Measurements from ENCODE around the gene MTTP.

Gene MTTP

DNA sequence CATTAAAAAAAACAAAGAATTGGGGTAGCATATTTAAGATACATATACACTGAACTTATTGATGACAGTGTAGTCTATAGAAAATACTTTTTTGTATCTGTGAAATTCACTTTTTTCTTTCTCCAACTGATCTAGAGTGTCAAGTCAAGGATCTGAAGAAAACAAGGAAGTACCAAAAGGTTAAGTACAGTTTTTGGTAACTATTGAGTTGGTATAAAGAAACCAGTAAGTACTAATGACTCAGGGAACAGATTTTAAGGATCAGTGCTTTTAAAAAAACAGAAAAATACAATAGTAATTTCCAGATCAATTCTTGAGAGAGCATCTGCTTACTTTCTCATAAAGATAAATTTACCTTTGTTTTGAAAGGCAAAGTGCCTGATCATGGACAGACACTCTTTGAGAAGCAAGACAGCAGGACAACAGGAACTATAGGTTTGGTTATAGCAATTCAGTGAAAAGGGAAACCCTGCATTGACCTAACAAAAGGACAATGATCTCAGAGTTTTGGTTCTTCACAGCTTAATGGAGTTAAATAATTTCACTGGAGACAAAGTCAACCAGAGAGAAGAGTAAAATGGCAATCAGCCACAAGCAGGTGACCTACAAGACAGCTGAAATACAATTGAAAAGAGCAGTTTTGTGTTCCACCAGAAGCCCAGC, 34.2 kb upstream of the MTTP start:
- no peak for DNase-seq (ENCODE audit: extremely low read depth, low read depth)
- TF ChIP-seq, protein P1, sequence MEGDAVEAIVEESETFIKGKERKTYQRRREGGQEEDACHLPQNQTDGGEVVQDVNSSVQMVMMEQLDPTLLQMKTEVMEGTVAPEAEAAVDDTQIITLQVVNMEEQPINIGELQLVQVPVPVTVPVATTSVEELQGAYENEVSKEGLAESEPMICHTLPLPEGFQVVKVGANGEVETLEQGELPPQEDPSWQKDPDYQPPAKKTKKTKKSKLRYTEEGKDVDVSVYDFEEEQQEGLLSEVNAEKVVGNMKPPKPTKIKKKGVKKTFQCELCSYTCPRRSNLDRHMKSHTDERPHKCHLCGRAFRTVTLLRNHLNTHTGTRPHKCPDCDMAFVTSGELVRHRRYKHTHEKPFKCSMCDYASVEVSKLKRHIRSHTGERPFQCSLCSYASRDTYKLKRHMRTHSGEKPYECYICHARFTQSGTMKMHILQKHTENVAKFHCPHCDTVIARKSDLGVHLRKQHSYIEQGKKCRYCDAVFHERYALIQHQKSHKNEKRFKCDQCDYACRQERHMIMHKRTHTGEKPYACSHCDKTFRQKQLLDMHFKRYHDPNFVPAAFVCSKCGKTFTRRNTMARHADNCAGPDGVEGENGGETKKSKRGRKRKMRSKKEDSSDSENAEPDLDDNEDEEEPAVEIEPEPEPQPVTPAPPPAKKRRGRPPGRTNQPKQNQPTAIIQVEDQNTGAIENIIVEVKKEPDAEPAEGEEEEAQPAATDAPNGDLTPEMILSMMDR (IDR thresholded peaks at IDR 0.05; ENCODE audit: low read depth, low read length) = no peak

DNA sequence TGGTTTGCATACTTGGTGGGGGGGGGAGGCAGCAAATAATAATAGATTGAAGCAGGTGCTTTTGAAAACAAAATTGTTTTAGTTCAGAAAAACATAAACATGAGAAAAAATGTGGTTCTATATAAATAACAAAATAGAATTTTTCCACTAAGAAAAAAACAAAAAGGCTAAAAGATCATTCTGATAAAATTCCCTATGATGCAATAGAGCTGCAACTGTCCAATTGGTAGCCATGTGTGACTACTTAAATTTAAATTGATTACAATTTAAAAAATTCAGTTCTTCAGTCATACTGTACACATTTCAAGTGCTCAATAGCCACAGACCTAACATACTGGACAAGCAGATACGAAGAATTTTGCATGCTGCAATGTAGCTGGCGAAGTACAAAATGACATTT, 21.8 kb upstream of the MTTP start:
- DNase-seq (ENCODE audit: extremely low read depth, low read depth) = no peak

DNA sequence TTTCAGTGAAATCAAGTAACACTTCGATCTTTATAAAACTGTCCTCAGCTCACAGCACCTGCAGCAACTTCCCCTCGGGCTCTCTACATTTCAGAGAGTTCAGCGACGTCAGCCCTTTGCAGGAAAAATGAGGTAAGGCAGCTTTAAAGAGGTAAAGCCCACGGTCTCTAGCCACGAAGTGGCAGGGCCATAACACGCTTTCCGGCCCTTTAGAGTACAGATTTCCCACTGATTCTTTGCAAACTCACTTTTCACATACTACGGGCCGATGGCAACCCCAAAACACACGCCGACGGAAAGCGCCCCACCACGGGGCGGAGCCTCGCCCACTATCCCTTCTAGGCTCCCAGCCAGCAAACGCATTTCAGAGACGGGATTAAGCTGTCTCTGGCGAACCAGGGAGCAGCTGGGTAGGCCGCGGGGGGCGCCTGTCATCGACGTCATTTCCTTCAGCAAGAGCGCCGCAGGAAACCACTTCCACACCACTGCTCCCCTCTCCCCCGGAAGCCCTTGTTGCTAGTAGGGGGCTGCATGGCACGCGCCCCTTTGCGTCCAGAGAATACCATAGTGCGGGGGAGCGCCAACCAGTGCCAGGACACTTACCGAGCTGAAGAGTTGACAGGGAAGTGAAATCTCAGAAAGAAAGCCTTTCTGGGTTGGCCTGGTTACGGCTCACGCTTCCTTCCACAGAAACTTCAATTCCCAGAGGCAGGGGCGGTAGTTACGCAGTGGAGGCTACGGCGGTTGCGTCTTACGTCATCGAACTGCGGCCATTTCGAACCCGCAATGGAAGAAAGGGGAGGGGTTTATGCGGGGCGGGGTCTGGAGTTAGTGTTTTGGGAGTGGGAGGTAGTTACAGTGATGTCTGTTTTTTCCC, 11.1 kb upstream of the MTTP start, which contains the start of gene TRMT10A:
Gene TRMT10A, minus strand, starts transcription at position 730 of the 877 bp plus-strand sequence. CDS start 4,701 bp downstream, outside the sequence.
- peak; percentile 94 for DNase-seq (ENCODE audit: extremely low read depth, low read depth)
- TF ChIP-seq, protein P1 (IDR thresholded peaks at IDR 0.05; ENCODE audit: low read depth, low read length) = no peak; the same call in 1 of the 2 replicates

More for the DNA sequence above, 21.8 kb upstream of the MTTP start:
- TF ChIP-seq, protein P1 (IDR thresholded peaks at IDR 0.05; ENCODE audit: low read depth, low read length) = no peak

DNA sequence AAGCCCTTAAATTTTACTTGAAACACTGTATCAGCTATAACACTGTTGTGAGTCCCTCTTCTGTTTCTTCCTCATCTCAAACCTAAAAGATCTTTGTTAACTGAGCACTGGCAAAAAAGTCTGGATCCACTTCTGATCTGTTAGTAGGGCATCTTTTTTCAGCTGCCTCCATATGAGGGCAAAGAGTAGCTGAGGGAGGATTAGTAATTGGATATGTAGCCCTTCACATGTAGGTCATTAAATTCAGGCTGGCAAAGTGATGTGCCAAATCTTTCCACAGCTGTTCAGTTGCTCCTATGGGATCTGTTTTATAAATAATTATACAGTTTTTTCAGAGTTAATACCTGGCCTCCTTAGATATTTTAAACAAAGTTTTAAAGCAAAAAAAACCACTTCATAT, 9.7 kb upstream of the MTTP start:
- TF ChIP-seq, protein P1 (IDR thresholded peaks at IDR 0.05; ENCODE audit: low read depth, low read length) = no peak
- no peak for DNase-seq (ENCODE audit: extremely low read depth, low read depth)

DNA sequence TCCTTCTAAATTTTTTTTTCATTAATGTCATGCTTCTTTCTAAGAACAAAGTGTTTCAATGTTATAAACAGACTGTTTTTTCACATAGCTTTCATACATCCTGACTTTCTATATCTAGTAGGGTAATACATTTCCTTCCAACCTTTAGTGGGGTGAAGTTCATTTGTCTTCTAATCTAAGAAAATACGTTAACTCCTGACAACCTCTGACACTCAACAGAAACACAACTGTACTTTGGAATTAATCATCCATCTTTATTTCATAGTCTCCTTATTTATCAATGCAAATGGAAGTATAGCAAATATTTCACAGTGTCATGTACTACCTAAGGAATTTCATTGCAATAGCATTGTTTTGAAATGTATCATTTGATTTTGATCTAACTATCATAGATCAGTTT, 2.7 kb upstream of the MTTP start:
- TF ChIP-seq, protein P1 (IDR thresholded peaks at IDR 0.05; ENCODE audit: low read depth, low read length) = no peak

DNA sequence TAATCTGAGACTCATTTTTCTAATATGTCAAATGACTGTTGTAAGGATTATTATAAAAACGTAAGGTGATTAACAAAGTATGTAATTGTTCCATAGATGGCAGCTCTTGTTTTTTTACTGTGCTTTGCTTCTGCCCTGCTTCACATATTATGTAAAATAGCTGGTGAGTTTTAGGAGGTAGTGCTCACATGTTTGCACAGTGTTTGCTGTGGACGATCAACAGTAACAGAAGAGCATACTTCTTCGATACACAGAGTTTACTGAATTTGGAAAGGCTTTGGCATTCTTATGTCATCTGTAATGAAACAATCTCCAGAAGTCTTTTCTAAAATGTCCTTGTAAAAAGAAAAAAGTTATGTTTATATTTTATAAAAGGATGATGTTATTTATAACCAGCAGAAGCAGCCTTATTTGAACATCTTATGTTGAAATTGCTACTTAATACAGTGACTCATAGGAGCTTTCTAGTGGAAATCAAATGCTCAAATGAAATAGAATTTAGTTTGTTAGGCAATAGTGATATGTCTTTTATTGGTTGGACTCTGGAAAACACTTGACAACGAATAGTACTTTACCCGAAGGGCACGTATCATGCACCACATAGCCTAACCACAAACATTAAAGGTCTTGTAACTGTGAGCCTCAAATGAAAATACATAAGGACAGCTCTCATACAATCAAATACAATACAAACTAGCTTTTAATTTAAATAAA, 1.9 kb upstream of the MTTP start:
- no peak for DNase-seq (ENCODE audit: extremely low read depth, low read depth)

More for the DNA sequence above, 2.7 kb upstream of the MTTP start:
- DNase-seq (ENCODE audit: extremely low read depth, low read depth) = no peak

More for the DNA sequence above, 1.9 kb upstream of the MTTP start:
- TF ChIP-seq, protein P1 (IDR thresholded peaks at IDR 0.05; ENCODE audit: low read depth, low read length) = no peak
